Immature natural killer cell (primary cell): ENCODE measurements around the gene HOXA5. TPM values are rescaled to one million over a fixed set of nuclear protein-coding genes. Genes with fewer than 3 reads are reported as not detected.

Source experiments
- DNase-seq, 3 donors: peaks; one replicate each; pipeline ENCODE4 v3.0.0; 2022; ENCODE audit warnings: mixed read lengths in 1 of 3
- H3K27ac Mint-ChIP-seq, 6 donors: one replicate each; pipeline ENCODE4 v1.8.0; 2020; ENCODE audit warnings: mixed read lengths in 6 of 6, mild to moderate bottlenecking in 5 of 6, inconsistent platforms in 4 of 6, moderate library complexity in 3 of 6
- H3K27me3 Mint-ChIP-seq, 3 donors: one replicate each; pipeline ENCODE4 v1.8.0; 2020 to 2021; ENCODE audit warnings: low read depth in 3 of 3, mild to moderate bottlenecking in 3 of 3, mixed read lengths in 3 of 3, moderate library complexity in 3 of 3, inconsistent platforms in 1 of 3
- H3K36me3 Mint-ChIP-seq, 3 donors: one replicate each; pipeline ENCODE4 v1.8.0; 2020; ENCODE audit warnings: mixed read lengths in 3 of 3, inconsistent platforms in 2 of 3, mild to moderate bottlenecking in 2 of 3
- H3K4me1 Mint-ChIP-seq, 2 donors: one replicate each; pipeline ENCODE4 v1.8.0; 2020; ENCODE audit warnings: inconsistent platforms in 2 of 2, mild to moderate bottlenecking in 2 of 2, mixed read lengths in 2 of 2, moderate library complexity in 1 of 2
- H3K4me3 Mint-ChIP-seq, 5 donors: one replicate each; pipeline ENCODE4 v1.8.0; 2020; ENCODE audit warnings: mild to moderate bottlenecking in 5 of 5, mixed read lengths in 5 of 5, inconsistent platforms in 3 of 5, moderate library complexity in 3 of 5
- H3K9me3 Mint-ChIP-seq, 6 donors: one replicate each; pipeline ENCODE4 v1.8.0; 2020; ENCODE audit warnings: mild to moderate bottlenecking in 6 of 6, mixed read lengths in 6 of 6, inconsistent platforms in 4 of 6, moderate library complexity in 3 of 6
- polyA plus RNA-seq, 3 donors: library from polyadenylated mRNA; unstranded; fragments of 300-500 nt; fragmentation: Illumina TruSeq; gene quantifications; one replicate each; pipeline ENCODE4 v1.2.3, GENCODE V29; 2021

The HOXA5 gene
- polyA plus RNA-seq, 3 donors from 2014 or later, result 0.42 to 1.1 (median 0.73) TPM

DNA sequence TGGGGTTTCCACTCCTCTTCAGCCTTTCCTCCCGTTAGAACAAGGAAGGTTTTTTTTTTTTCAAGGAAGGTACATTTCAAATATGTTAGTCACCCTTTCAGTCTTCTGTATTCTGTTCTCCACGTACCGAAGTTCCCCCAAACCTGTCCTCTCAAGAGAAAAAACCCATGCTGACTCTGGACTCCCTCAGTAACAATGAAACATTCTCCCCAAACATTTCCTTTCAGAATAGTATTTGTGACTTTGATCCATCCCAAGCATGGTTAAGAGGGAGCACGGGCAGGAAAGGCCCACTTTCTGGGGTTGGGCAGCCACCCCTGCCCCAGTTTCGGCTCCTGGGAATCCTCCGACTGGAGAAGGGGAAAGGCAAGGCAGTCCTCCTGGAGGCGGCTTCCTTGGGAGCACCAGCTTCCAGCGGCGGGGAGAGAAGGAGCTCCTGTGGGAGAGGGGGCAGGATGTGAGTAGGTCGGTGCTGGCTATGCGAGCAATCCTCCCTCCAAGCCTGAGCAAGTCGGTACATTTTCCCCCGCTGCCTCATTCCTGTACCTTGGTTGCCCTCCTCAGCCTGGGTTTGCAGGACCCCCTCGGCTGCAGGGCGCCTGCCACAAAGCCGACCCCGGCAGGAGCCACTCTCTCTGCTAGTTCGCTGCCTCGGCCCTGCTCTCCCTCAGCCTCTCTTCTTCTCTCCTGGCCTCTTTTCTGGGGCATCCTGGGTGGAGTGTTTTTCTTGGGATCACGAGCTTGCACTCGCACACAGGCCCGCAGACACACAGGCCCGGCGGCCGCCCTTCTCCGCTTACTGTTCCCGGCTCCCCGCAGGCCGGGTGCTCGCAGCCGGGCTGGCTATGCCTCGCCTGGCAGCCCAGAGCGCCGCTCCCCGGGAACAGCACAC, 45.5 kb downstream of the HOXA5 start:
- Mint-ChIP-seq H3K9me3 (no peaks in the 10 kb centered on the region), H3K27me3 (peaks cover 19 to 24% (median 24%) of the 10 kb centered on the region in 3 donors), H3K4me1 (peaks cover 44 to 64% of the 10 kb centered on the region in 2 donors), H3K4me3 (peak overlapping the region; percentile 88 to 96 (median 91)), H3K27ac (peak overlapping the region in 2 of 6 donors; percentile 57 to 72), H3K36me3 (peaks cover 23 to 35% (median 29%) of the 10 kb centered on the region in 3 donors)
- no peak for DNase-seq

GRCh38 chr7:27096768-27097514, 46.5 kb downstream of the HOXA5 start:
- peaks cover 36 to 55% of the 10 kb centered on the region in 2 donors for H3K4me1 Mint-ChIP-seq
- peaks cover 23 to 31% (median 29%) of the 10 kb centered on the region in 3 donors for H3K36me3 Mint-ChIP-seq
- DNase-seq, result peak; percentile 17 to 22 (median 17)
- H3K27ac Mint-ChIP-seq, result peak overlapping the region; percentile 65 to 88 (median 76)
- peak overlapping the region; percentile 88 to 96 (median 91) for H3K4me3 Mint-ChIP-seq
- peaks cover 12 to 19% (median 17%) of the 10 kb centered on the region in 3 donors for H3K27me3 Mint-ChIP-seq
- no peaks in the 10 kb centered on the region for H3K9me3 Mint-ChIP-seq

DNA sequence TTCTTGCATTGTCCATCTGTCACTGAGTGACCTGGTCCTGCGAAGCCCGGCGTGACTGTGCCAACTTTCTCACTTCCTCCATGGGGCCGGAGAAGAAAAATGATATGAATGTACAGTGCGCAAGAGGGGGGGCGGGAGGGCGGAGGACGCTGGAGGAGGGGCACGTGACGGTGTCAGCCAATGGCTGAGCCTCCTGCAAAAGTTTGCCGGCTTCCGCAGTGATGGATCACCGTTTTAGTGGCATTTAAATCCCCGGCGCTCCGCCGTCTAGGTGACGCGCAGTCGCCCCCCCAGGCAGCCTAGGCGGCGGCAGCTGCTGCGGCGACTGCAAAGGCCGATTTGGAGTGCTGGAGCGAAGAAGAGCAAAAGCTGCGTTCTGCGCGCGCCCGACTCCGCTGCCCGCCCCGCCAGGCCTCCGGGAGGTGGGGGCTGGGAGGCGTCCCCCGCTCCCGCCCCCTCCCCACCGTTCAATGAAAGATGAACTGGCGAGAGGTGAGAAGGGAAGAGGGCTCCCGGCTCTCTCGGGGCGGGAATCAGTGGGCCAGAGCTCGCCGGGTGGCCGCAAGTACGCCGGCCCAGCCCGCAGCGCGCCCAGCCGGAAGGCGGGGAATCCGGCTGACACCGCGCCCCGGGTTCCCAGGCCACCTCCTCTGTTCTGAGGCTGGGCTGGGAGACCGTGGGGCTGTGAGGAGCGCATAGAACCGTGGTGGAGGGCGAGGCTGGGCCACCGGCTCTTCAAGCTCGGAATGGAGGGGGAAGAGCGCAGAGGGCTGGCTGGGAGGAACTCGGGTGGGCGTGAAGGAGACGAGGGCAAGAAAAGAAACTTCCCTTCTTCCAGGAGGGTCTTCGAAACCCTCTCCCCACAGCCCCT, 47.3 kb downstream of the HOXA5 start, which contains the start of gene HOXA1:
TSS of gene HOXA1 (minus strand) at position 104 of the 871 bp plus-strand sequence. CDS start at position 16, 88 bp downstream.
- peaks cover 6 to 19% (median 17%) of the 10 kb centered on the region in 3 donors for H3K27me3 Mint-ChIP-seq
- peak within 1 kb of the TSS; percentile 91 to 97 (median 94) for H3K4me3 Mint-ChIP-seq
- peak within 1 kb of the TSS; percentile 72 to 89 (median 86) for H3K27ac Mint-ChIP-seq
- no peaks in the 10 kb centered on the region for H3K9me3 Mint-ChIP-seq
- DNase-seq, result peak; percentile 77 to 83 (median 80)
- peaks cover 18 to 24% (median 22%) of the 10 kb centered on the region in 3 donors for H3K36me3 Mint-ChIP-seq
- peaks cover 31 to 48% of the 10 kb centered on the region in 2 donors for H3K4me1 Mint-ChIP-seq

- peaks cover 13 to 21% (median 19%) of the 10 kb centered on the region in 3 donors for H3K27me3 Mint-ChIP-seq
- H3K9me3 Mint-ChIP-seq, result no peaks in the 10 kb centered on the region
- peak; percentile 50 to 54 (median 51) for DNase-seq
- peaks cover 14 to 17% (median 15%) of the 10 kb centered on the region in 3 donors for H3K36me3 Mint-ChIP-seq
- H3K27ac Mint-ChIP-seq, result peak overlapping the region; percentile 72 to 89 (median 86)
- H3K4me1 Mint-ChIP-seq, result peaks cover 31 to 48% of the 10 kb centered on the region in 2 donors
- H3K4me3 Mint-ChIP-seq, result peak overlapping the region; percentile 91 to 97 (median 94)
Observed at GRCh38 chr7:27095050-27095896, 48.2 kb downstream of the HOXA5 start.

- no peaks in the 10 kb centered on the region for H3K9me3 Mint-ChIP-seq
- H3K36me3 Mint-ChIP-seq, result peaks cover 7 to 9% (median 8%) of the 10 kb centered on the region in 3 donors
- H3K4me1 Mint-ChIP-seq, result peaks cover 31 to 48% of the 10 kb centered on the region in 2 donors
- peak overlapping the region in 2 of 6 donors; percentile 72 to 89 for H3K27ac Mint-ChIP-seq
- DNase-seq, result no peak
- peaks cover 13 to 29% (median 19%) of the 10 kb centered on the region in 3 donors for H3K27me3 Mint-ChIP-seq
- peak overlapping the region; percentile 91 to 97 (median 94) for H3K4me3 Mint-ChIP-seq
Observed at GRCh38 chr7:27094304-27095049, 49.0 kb downstream of the HOXA5 start.

DNA sequence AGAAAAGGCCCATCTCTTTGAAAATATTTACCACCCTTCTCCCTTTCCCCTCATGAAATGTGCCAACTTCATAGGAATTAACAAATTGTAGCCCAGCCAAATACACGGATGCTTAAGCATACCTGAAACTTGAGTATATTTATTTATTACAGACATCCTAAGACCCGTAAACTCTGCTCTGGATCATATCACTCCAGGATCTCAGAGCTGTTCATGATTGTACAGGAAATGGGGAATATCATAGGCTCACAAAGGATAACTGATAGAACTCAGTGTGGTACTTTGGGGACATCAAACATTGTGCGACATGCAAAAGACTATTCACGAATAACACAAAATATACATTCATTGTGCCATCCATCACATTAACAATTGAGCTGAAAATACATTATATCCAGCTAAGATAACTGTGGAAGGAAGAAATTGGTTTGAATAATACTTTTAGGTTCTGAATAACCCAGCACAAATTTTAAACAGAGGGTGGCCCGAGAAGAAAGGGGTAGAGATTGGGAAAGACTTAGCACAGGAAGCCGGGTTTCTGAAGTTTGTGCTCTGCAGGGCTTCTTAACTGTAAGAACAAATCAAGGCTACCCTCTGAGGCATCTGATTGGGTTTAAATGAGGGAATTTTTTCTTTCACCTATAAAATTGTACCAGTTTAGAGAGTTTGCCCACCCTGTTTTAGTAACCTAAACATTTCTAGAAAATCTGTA, 50.1 kb downstream of the HOXA5 start:
- no peak for DNase-seq
- Mint-ChIP-seq H3K4me3 (no peak overlapping the region), H3K27ac (no peak overlapping the region), H3K4me1 (peaks cover 25 to 43% of the 10 kb centered on the region in 2 donors), H3K9me3 (no peaks in the 10 kb centered on the region), H3K36me3 (no peaks in the 10 kb centered on the region), H3K27me3 (peaks cover 18 to 31% (median 26%) of the 10 kb centered on the region in 3 donors)

DNA sequence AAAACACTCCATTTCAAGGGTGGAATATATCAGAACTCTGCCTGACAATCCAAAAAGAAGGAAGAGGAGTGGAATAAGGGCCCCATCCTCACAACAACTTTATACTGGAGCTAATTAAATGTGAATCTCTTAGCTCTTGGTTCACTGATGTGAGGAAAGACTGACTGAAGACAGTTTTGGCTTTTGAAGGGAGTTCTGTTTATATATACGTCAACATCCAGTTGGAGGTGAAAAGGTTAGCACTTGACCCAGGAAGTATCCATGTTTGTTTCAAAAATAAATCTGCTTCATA, 50.7 kb downstream of the HOXA5 start:
- Mint-ChIP-seq H3K4me3 (no peak overlapping the region), H3K27me3 (peaks cover 20 to 31% (median 26%) of the 10 kb centered on the region in 3 donors), H3K36me3 (no peaks in the 10 kb centered on the region), H3K27ac (no peak overlapping the region), H3K4me1 (peaks cover 25 to 41% of the 10 kb centered on the region in 2 donors), H3K9me3 (no peaks in the 10 kb centered on the region)
- DNase-seq, result no peak

GRCh38 chr7:27091941-27092818, 51.3 kb downstream of the HOXA5 start:
- no peaks in the 10 kb centered on the region for H3K36me3 Mint-ChIP-seq

DNA sequence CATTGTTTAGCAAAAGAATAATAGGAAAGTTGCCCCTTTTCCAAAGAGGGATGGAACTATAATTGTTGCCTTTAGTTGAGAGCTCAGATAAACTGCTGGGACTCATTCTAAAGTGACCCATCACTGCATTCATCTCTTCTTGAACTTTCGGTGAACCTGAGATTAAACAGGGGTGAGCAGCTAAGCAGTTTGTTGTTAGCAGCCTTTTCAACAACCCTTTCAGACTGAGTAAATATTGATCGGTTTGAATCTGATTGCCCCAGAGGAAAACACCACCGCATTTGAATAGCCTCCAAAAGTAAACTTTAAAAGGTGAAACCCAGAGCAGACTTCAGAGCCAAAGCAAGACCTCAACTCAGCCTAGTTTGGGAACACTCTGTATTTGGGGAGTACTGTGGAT, 52.4 kb downstream of the HOXA5 start:
- Mint-ChIP-seq H3K27me3 (peaks cover 22 to 33% (median 25%) of the 10 kb centered on the region in 3 donors), H3K36me3 (no peaks in the 10 kb centered on the region), H3K4me1 (peaks cover 21 to 37% of the 10 kb centered on the region in 2 donors), H3K9me3 (peaks cover 0 to 2% (median 0%) of the 10 kb centered on the region in 6 donors), H3K4me3 (no peak overlapping the region), H3K27ac (no peak overlapping the region)
- DNase-seq, result no peak

More at GRCh38 chr7:27091941-27092818, 51.3 kb downstream of the HOXA5 start:
- Mint-ChIP-seq H3K27ac (no peak overlapping the region), H3K4me3 (no peak overlapping the region), H3K27me3 (peaks cover 20 to 34% (median 27%) of the 10 kb centered on the region in 3 donors), H3K4me1 (peaks cover 24 to 41% of the 10 kb centered on the region in 2 donors), H3K9me3 (peaks cover 0 to 2% (median 0%) of the 10 kb centered on the region in 6 donors)
- DNase-seq, result no peak
